ENCODE data around the gene CD209. TPM values are rescaled to one million over a fixed set of nuclear protein-coding genes. Genes with fewer than 3 reads are reported as not detected.

The CD209 gene
- total RNA-seq, 1 experiment from 2014 or later: not detected

DNA sequence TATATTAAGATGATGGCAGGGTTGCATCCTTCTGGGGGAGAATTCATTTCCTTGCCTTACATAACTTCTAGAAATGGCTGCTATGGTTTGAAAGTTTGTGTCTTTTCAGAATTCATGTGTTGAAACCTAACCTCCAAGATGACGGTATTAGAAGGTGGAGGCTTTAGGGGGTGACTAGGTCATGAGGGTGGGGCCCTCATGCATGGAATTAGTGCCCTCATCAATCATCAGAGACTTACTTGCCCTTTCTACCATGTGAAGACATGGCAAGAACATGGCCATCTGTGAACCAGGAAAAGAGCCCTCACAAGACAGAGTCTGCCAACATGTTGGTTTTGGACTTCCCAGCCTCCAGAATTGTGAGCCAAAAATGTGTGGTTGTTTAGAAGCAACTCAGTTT is 30.6 kb downstream of the CD209 start:
- no peak overlapping the region for H3K9ac ChIP-seq (ENCODE audit: low read length)
- no peaks in the 10 kb centered on the region for H3K9me2 ChIP-seq (replicated peaks; ENCODE audit: insufficient read depth, low read length)
- H3K4me1 ChIP-seq (ENCODE audit: low read length): no peaks in the 10 kb centered on the region
- H3K4me2 ChIP-seq (ENCODE audit: low read depth, low read length, poor library complexity, severe bottlenecking): no peak overlapping the region
- no peaks in the 10 kb centered on the region for H3K79me2 ChIP-seq (ENCODE audit: low read length)
- H4K20me1 ChIP-seq (ENCODE audit: insufficient read depth, low read depth, low read length): no peaks in the 10 kb centered on the region
- no peaks in the 10 kb centered on the region for H3K9me3 ChIP-seq (ENCODE audit: low read length)
- no peak overlapping the region for H2AFZ ChIP-seq (ENCODE audit: low read length)
- H3K27me3 ChIP-seq (ENCODE audit: low read length): no peaks in the 10 kb centered on the region
- H3K27ac ChIP-seq (ENCODE audit: low read length): no peak overlapping the region
- H3K36me3 ChIP-seq (ENCODE audit: insufficient read depth, low read length): no peaks in the 10 kb centered on the region
- DNase-seq: no peak
- H3K4me3 ChIP-seq (ENCODE audit: low read length): no peak overlapping the region

DNA sequence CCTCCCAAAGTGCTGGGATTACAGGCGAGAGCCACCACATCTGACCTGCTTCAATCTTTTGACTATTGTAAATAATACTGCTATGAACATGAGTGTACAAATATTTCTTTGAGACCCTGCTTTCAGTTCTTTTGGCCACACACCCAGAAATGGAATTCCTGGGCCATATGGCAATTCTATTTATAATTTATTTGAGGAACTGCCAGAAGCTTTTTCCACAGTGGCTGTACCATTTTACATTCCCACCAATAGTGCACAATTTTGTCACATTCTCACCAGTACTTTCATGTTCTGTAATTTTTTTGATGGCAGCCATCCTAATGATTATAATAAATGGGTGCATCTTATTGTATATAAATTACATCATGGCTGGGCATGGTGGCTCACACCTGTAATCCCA is 31.7 kb downstream of the CD209 start:
- Histone ChIP-seq H3K9me2 (replicated peaks; ENCODE audit: insufficient read depth, low read length) (no peaks in the 10 kb centered on the region), H4K20me1 (ENCODE audit: insufficient read depth, low read depth, low read length) (no peaks in the 10 kb centered on the region), H3K9me3 (ENCODE audit: low read length) (no peaks in the 10 kb centered on the region), H3K36me3 (ENCODE audit: insufficient read depth, low read length) (no peaks in the 10 kb centered on the region), H2AFZ (ENCODE audit: low read length) (no peak overlapping the region), H3K4me2 (ENCODE audit: low read depth, low read length, poor library complexity, severe bottlenecking) (no peak overlapping the region), H3K27me3 (ENCODE audit: low read length) (no peaks in the 10 kb centered on the region), H3K4me3 (ENCODE audit: low read length) (no peak overlapping the region), H3K27ac (ENCODE audit: low read length) (no peak overlapping the region), H3K79me2 (ENCODE audit: low read length) (no peaks in the 10 kb centered on the region), H3K9ac (ENCODE audit: low read length) (no peak overlapping the region), H3K4me1 (ENCODE audit: low read length) (no peaks in the 10 kb centered on the region)
- no peak for DNase-seq

DNA sequence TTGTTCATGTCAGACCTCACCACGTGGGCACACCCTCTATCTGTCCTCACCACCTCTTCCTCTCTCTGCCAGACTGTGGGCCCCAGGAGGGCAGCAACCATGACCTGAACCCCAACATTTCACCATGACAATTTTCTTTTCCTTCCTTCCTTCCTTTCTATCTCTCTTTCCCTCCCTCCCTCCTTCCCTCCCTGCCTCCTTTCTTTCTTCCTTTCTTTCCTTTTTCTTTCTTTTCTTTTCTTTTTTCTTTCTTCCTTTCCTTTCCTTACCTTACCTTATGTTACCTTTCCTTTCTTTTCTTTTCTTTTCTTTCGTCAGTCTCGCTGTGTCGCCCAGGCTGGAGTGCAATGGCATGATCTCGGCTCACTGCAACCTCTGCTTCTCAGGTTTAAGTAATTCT is 36.7 kb downstream of the CD209 start:
- Histone ChIP-seq H3K9ac (ENCODE audit: low read length) (no peak overlapping the region), H3K9me2 (replicated peaks; ENCODE audit: insufficient read depth, low read length) (no peaks in the 10 kb centered on the region), H4K20me1 (ENCODE audit: insufficient read depth, low read depth, low read length) (no peaks in the 10 kb centered on the region), H3K4me3 (ENCODE audit: low read length) (no peak overlapping the region), H2AFZ (ENCODE audit: low read length) (no peak overlapping the region), H3K4me1 (ENCODE audit: low read length) (no peaks in the 10 kb centered on the region), H3K9me3 (ENCODE audit: low read length) (no peaks in the 10 kb centered on the region), H3K36me3 (ENCODE audit: insufficient read depth, low read length) (no peaks in the 10 kb centered on the region), H3K27ac (ENCODE audit: low read length) (no peak overlapping the region), H3K4me2 (ENCODE audit: low read depth, low read length, poor library complexity, severe bottlenecking) (no peak overlapping the region), H3K79me2 (ENCODE audit: low read length) (no peaks in the 10 kb centered on the region), H3K27me3 (ENCODE audit: low read length) (no peaks in the 10 kb centered on the region)
- no peak for DNase-seq

GRCh38 chr19:7709932-7710460 is 37.3 kb downstream of the CD209 start:
- Histone ChIP-seq H3K4me3 (ENCODE audit: low read length) (no peak overlapping the region), H3K4me2 (ENCODE audit: low read depth, low read length, poor library complexity, severe bottlenecking) (no peak overlapping the region), H3K9me2 (replicated peaks; ENCODE audit: insufficient read depth, low read length) (no peaks in the 10 kb centered on the region), H4K20me1 (ENCODE audit: insufficient read depth, low read depth, low read length) (no peaks in the 10 kb centered on the region), H2AFZ (ENCODE audit: low read length) (no peak overlapping the region), H3K9ac (ENCODE audit: low read length) (no peak overlapping the region), H3K9me3 (ENCODE audit: low read length) (no peaks in the 10 kb centered on the region), H3K27me3 (ENCODE audit: low read length) (no peaks in the 10 kb centered on the region), H3K36me3 (ENCODE audit: insufficient read depth, low read length) (no peaks in the 10 kb centered on the region), H3K27ac (ENCODE audit: low read length) (no peak overlapping the region), H3K4me1 (ENCODE audit: low read length) (no peaks in the 10 kb centered on the region), H3K79me2 (ENCODE audit: low read length) (no peaks in the 10 kb centered on the region)
- DNase-seq: no peak

DNA sequence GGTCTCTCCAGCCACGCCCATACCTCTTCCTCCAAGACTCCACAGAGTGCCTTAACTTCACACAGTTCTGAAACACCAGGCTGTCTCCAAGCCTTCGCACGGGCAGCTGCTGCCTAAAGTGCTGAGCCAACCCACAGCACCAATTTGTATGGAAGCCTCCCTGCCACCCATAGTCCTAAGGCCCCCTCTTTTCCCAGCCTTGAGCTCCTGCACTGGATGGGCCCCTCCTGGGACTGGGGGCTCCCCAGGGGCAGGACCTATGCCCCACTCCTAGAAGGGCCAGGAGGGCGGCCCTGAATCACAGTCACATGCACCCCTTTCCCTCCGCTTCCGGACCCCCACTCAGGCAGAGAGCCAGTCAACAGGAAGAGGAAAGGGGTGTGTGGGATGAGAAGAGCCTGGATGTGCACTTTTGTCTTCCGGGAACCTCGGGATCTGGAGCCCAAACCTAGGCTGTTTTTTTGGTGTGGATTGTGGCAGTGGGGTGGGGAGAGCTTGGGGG is 40.3 kb downstream of the CD209 start:
- Histone ChIP-seq H2AFZ (ENCODE audit: low read length) (no peak overlapping the region), H3K9me3 (ENCODE audit: low read length) (no peaks in the 10 kb centered on the region), H3K27me3 (ENCODE audit: low read length) (no peaks in the 10 kb centered on the region), H3K9me2 (replicated peaks; ENCODE audit: insufficient read depth, low read length) (no peaks in the 10 kb centered on the region), H3K4me1 (ENCODE audit: low read length) (peaks cover under 1% of the 10 kb centered on the region), H3K9ac (ENCODE audit: low read length) (no peak overlapping the region), H3K4me2 (ENCODE audit: low read depth, low read length, poor library complexity, severe bottlenecking) (no peak overlapping the region), H3K27ac (ENCODE audit: low read length) (no peak overlapping the region), H4K20me1 (ENCODE audit: insufficient read depth, low read depth, low read length) (no peaks in the 10 kb centered on the region), H3K36me3 (ENCODE audit: insufficient read depth, low read length) (no peaks in the 10 kb centered on the region), H3K4me3 (ENCODE audit: low read length) (no peak overlapping the region), H3K79me2 (ENCODE audit: low read length) (no peaks in the 10 kb centered on the region)
- no peak for DNase-seq

GRCh38 chr19:7706188-7706954 is 41.0 kb downstream of the CD209 start:
- H3K9ac ChIP-seq (ENCODE audit: low read length): no peak overlapping the region
- no peak overlapping the region for H3K4me2 ChIP-seq (ENCODE audit: low read depth, low read length, poor library complexity, severe bottlenecking)
- H3K4me3 ChIP-seq (ENCODE audit: low read length): no peak overlapping the region

GRCh38 chr19:7705387-7706187 is 41.7 kb downstream of the CD209 start:
- Histone ChIP-seq H3K9me2 (replicated peaks; ENCODE audit: insufficient read depth, low read length) (no peaks in the 10 kb centered on the region), H2AFZ (ENCODE audit: low read length) (no peak overlapping the region), H3K4me1 (ENCODE audit: low read length) (peaks cover 3% of the 10 kb centered on the region), H3K9me3 (ENCODE audit: low read length) (no peaks in the 10 kb centered on the region), H3K9ac (ENCODE audit: low read length) (no peak overlapping the region), H3K79me2 (ENCODE audit: low read length) (no peaks in the 10 kb centered on the region), H3K27me3 (ENCODE audit: low read length) (no peaks in the 10 kb centered on the region), H3K4me2 (ENCODE audit: low read depth, low read length, poor library complexity, severe bottlenecking) (no peak overlapping the region), H3K4me3 (ENCODE audit: low read length) (no peak overlapping the region), H4K20me1 (ENCODE audit: insufficient read depth, low read depth, low read length) (no peaks in the 10 kb centered on the region), H3K27ac (ENCODE audit: low read length) (no peak overlapping the region), H3K36me3 (ENCODE audit: insufficient read depth, low read length) (no peaks in the 10 kb centered on the region)
- no peak for DNase-seq

More at GRCh38 chr19:7706188-7706954, 41.0 kb downstream of the CD209 start:
- Histone ChIP-seq H4K20me1 (ENCODE audit: insufficient read depth, low read depth, low read length) (no peaks in the 10 kb centered on the region), H3K27me3 (ENCODE audit: low read length) (no peaks in the 10 kb centered on the region), H3K27ac (ENCODE audit: low read length) (no peak overlapping the region), H3K9me2 (replicated peaks; ENCODE audit: insufficient read depth, low read length) (no peaks in the 10 kb centered on the region), H3K4me1 (ENCODE audit: low read length) (peaks cover 3% of the 10 kb centered on the region), H3K79me2 (ENCODE audit: low read length) (no peaks in the 10 kb centered on the region), H3K9me3 (ENCODE audit: low read length) (no peaks in the 10 kb centered on the region), H3K36me3 (ENCODE audit: insufficient read depth, low read length) (no peaks in the 10 kb centered on the region), H2AFZ (ENCODE audit: low read length) (no peak overlapping the region)
- no peak for DNase-seq
